ENCODE results near the gene CT47C1.
"Not testable (repeated sequence)": the region's sequence is repeated elsewhere in the genome, so short reads cannot be mapped to it uniquely, and the experiment has no call there.

DNA sequence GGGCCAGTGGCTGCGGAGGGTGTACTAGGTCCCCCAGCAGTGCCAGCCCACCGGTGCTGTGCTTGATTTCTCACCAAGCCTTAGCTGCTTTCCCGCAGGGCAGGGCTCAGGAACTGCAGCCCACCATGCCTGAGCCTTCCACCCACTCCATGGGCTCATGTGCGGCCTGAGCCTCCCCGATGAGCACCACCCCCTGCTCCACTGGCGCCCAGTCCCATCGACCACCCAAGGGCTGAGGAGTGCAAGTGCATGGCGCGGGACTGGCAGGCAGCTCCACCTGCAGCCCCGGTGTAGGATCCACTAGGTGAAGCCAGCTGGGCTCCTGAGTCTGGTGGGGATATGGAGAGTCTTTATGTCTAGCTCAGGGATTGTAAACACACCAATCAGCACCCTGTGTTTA, 43.1 kb upstream of the CT47C1 start:
- TF ChIP-seq POLR2A, POLR2AphosphoS5, EP300 (IDR thresholded peaks at IDR 0.05): not testable (repeated sequence)
- TF ChIP-seq, protein P1, sequence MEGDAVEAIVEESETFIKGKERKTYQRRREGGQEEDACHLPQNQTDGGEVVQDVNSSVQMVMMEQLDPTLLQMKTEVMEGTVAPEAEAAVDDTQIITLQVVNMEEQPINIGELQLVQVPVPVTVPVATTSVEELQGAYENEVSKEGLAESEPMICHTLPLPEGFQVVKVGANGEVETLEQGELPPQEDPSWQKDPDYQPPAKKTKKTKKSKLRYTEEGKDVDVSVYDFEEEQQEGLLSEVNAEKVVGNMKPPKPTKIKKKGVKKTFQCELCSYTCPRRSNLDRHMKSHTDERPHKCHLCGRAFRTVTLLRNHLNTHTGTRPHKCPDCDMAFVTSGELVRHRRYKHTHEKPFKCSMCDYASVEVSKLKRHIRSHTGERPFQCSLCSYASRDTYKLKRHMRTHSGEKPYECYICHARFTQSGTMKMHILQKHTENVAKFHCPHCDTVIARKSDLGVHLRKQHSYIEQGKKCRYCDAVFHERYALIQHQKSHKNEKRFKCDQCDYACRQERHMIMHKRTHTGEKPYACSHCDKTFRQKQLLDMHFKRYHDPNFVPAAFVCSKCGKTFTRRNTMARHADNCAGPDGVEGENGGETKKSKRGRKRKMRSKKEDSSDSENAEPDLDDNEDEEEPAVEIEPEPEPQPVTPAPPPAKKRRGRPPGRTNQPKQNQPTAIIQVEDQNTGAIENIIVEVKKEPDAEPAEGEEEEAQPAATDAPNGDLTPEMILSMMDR (IDR thresholded peaks at IDR 0.05) = not testable (repeated sequence)

Measured in gastroesophageal sphincter (tissue), 3 donors.